Right ventricle myocardium inferior (tissue), 1 donor: ENCODE results near the gene TFF3. TPM values are rescaled to one million over a fixed set of nuclear protein-coding genes. Genes with fewer than 3 reads are reported as not detected.
A peak's percentile ranks its signal among the peaks of the same experiment; 100 is the strongest.

Source experiments
- ATAC-seq: fragments of 200-7000 bp; cut with Tn5 transposase; one replicate; pipeline ENCODE4 v1.9.1; 2020; ENCODE audit warnings: mild to moderate bottlenecking, moderate library complexity
- DNase-seq: peaks from one replicate; pipeline ENCODE4 v3.0.0; 2021; ENCODE audit errors: missing footprints
- intact Hi-C: fragments of 100-400 bp; cut with DNase I; formaldehyde crosslinking; loops from one replicate; pipeline ENCODE4 v1.11.0; 2022
- total RNA-seq: library from RNA; stranded (reverse); fragmentation: NEBNext Ultra II Directional; extraction: Animal tissue kit (Norgen Biotek cat#: 25700); gene quantifications from one replicate; pipeline ENCODE4 v1.2.1, GENCODE V29; 2021
- donor health status: DM: no; HTN: yes; CAD: no; lungs with severe emphysema.

Gene TFF3
- total RNA-seq, 1 donor from 2014 or later, result 3.4 TPM

- intact Hi-C loops, result no loop called here
- ATAC-seq, result no peak
- no peak for DNase-seq
Observed at GRCh38 chr21:42279888-42280287, 35.3 kb downstream of the TFF3 start.

- intact Hi-C loops, result no loop called here
- DNase-seq (no peak), ATAC-seq (no peak)
Observed at GRCh38 chr21:42279341-42279871, 35.8 kb downstream of the TFF3 start.

- intact Hi-C loops, result no loop called here
- DNase-seq, result no peak
- ATAC-seq, result no peak
Observed at GRCh38 chr21:42278451-42279149, 36.6 kb downstream of the TFF3 start.

DNA sequence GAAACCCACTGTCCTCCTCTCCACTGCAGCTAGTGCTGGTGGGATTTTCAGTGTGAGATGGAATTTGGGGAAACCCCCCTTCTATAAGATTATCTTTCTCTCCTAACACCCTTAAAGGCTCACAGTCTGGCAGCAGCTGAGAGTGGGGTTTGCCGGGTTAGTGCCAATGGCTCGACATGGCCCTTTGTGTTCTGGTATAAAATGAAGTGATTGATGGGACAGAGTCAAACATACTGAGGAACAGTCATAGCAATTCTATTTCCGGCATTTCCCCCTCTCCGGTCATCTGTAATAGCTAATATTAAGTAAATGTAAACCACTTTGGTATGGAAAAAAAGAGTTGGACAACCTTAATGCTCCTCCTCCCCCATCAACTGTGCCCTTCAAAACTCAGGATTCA, 37.6 kb downstream of the TFF3 start:
- intact Hi-C loops, result no loop called here
- DNase-seq (no peak), ATAC-seq (no peak)

DNA sequence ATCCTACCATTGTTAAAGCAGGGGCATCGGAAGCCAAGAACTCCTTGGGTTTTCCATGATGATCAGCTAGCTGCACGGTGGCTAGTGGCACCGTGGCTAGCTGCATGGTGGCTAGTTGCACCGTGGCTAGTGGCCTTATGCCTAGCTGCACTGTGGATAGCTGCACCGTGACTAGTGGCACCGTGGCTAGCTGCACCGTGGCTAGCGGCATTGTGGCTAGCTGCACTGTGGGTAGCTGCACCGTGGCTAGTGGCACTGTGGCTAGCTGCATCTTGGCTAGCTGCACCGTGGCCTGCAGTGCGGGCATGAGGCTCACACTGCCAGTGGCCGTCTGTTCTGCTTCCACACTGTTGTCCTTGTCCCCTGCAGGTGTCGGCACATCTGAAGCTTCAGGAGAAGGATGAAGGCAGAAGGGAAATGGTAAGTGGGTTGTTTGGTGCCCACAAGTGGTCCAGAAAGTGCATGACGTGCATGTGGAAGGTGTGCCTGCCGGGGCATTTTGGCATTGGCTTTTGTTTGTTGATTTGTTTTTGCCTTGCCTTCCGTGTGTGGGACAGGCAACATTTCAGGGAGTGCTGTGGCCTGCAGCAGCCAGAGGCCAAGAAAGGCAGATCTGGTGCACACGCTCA, 38.6 kb downstream of the TFF3 start:
- ATAC-seq, result no peak
- intact Hi-C loops, result no loop called here
- no peak for DNase-seq

GRCh38 chr21:42276076-42276475, 39.1 kb downstream of the TFF3 start:
- intact Hi-C loops, result no loop called here
- no peak for ATAC-seq
- no peak for DNase-seq

DNA sequence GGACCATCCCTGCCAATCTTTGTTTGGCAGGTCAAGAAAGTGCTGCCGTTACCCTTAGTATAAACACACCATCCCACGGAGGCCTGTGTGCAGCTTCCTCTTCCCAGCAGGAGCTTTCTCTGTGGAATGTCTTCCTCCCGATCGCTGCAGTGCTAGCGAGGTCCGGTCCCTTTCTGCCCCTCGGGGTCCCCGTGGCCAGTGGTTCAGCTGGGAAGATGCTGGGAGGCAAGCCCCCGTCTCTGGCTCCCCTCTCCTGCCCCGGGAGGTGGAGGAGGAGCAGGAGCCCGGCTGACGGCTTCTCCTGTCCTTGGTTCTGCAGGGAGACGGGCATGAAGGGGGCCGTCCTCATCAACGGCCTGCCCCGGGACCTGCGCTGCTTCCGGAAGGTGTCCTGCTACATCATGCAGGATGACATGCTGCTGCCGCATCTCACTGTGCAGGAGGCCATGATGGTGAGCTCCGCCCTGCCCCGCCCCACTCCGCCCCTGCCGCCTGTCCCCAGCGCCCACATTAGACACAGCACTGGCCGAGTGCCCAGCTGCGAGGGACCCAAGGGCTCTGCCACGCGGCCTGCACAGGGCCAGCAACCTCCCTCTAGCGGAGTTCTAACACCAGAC, 42.1 kb downstream of the TFF3 start:
- DNase-seq (no peak), ATAC-seq (no peak)
- intact Hi-C loops, result no loop called here

DNA sequence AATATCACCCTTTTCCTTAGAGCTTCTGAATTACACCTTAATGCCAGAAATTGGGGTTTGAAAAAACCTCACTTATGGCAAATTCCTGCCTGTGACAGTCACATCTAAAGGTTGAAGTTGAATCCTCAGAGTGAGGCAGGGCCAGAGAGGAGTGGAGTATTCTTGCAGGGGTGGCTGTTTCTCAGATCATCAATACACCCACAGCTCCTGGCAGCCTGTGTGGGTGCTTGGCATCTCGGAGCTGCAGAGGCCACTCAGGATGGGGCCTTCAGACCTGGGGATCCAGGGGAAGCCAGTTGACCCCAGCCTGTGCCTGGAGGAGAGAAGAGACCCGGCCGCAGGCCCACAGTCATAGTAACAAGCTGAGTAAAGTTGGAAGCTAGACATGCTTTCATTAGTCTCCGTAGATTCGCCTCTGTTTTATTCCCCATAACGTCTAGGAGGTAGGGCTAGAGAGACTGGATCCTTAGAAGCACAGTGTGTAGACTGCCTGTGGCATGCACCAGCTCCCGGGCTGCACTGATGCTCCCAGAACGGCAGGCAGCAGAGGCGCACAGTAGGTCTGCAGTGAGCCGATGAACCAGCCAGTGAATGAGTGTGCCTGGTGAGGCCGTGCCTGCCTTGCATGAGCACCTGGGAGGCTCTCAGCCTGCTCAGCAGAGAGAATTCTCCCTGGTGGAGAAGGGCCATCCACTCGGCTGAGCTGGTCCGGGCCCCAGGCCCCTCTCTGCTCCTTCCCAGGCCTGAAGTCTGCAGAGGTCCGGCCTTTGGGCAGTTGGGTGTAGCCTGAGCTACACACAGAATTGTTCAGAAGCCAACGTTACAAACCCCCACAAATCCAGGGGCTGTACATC, 42.9 kb downstream of the TFF3 start:
- no peak for DNase-seq
- no peak for ATAC-seq
- intact Hi-C loops, result no loop called here

DNA sequence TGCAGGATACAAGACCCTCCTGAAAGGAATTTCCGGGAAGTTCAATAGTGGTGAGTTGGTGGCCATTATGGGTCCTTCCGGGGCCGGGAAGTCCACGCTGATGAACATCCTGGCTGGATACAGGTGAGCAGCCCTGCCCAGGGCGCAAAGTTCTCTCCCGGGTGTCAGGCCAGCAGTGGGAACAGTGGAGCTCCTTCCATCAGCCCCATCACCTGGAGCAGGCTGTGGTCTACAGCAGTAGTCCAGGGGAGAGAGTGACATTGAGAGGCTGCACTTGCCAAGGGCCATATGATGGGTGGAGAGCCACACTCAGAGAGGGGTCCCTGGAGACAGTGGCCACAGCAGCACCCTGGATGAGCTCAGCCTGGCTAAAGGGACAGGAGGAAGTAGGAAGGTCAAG, 44.1 kb downstream of the TFF3 start:
- DNase-seq, result no peak
- intact Hi-C loops, result no loop called here
- no peak for ATAC-seq

GRCh38 chr21:42269386-42269785, 45.8 kb downstream of the TFF3 start:
- ATAC-seq (no peak), DNase-seq (no peak)
- intact Hi-C loops, result no loop called here

- intact Hi-C loops, result no loop called here
Observed at GRCh38 chr21:42266971-42267556, 48.1 kb downstream of the TFF3 start.

DNA sequence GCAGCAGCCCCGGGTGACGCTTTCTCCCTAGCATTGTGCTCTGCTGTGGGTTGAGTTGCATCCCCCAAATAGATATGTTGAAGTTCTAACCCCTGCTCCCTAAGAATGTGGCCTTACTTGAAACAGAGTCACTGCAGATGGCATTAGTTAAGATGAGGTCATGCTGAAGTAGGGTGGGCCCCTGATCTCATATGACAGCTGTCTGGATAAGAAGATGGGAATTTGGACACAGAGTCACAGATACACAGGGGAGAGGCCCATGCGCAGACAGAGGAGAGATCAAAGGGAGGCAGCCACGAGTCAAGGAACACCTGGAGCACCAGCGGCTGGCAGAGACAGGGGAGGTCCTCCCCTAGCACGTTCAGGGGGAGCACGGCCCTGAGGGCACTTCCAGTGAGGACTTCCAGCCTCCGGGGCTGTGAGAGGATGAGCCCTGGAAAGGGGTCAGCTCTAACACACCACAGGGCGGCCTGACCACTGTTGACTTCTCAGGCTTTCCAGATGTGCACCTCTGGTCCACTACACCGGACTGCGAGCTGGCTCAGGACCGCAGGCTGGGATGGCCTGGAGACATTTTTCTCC, 49.9 kb downstream of the TFF3 start:
- DNase-seq (no peak), ATAC-seq (no peak)
- intact Hi-C loops, result no loop called here

More at GRCh38 chr21:42266971-42267556, 48.1 kb downstream of the TFF3 start:
- ATAC-seq (no peak), DNase-seq (no peak)

- no peak for DNase-seq
- no peak for ATAC-seq
- intact Hi-C loops, result no loop called here
Observed at GRCh38 chr21:42264245-42265195, 50.7 kb downstream of the TFF3 start.

GRCh38 chr21:42263591-42264131, 51.5 kb downstream of the TFF3 start:
- no peak for DNase-seq
- intact Hi-C loops, result no loop called here
- ATAC-seq, result no peak

- peak; percentile 87 for DNase-seq
- intact Hi-C loops, result no loop called here
- ATAC-seq, result peak; percentile 63
Observed at GRCh38 chr21:42262831-42263231, 52.4 kb downstream of the TFF3 start.

- no peak for ATAC-seq
- intact Hi-C loops, result no loop called here
- no peak for DNase-seq
Observed at GRCh38 chr21:42261829-42262200, 53.4 kb downstream of the TFF3 start.
